ENCODE results near the gene LRRC14B. TPM values are rescaled to one million over a fixed set of nuclear protein-coding genes. Genes with fewer than 3 reads are reported as not detected.
"Not testable (repeated sequence)": the region's sequence is repeated elsewhere in the genome, so short reads cannot be mapped to it uniquely, and the experiment has no call there.

The LRRC14B gene
- total RNA-seq, 1 donor from 2014 or later: 0.22 TPM

GRCh38 chr5:228886-229285, 37.6 kb downstream of the LRRC14B start:
- peaks cover 49% of the 10 kb centered on the region for H3K36me3 Mint-ChIP-seq
- H3K27me3 Mint-ChIP-seq (ENCODE audit: low read depth): no peaks in the 10 kb centered on the region
- no peaks in the 10 kb centered on the region for H3K4me1 Mint-ChIP-seq
- no peak overlapping the region for H3K27ac Mint-ChIP-seq
- no peak for TF ChIP-seq CTCF (IDR thresholded peaks at IDR 0.05; ENCODE audit: unreplicated experiment)
- DNase-seq (ENCODE audit: low spot score in 2 of 2, unreplicated experiment in 2 of 2): no peak
- H3K4me3 Mint-ChIP-seq: no peak overlapping the region
- H3K9me3 Mint-ChIP-seq: no peaks in the 10 kb centered on the region

- DNase-seq (ENCODE audit: low spot score in 2 of 2, unreplicated experiment in 2 of 2): no peak
- H3K9me3 Mint-ChIP-seq: no peaks in the 10 kb centered on the region
- no peak overlapping the region for H3K4me3 Mint-ChIP-seq
- H3K27me3 Mint-ChIP-seq (ENCODE audit: low read depth): no peaks in the 10 kb centered on the region
- no peak for TF ChIP-seq CTCF (IDR thresholded peaks at IDR 0.05; ENCODE audit: unreplicated experiment)
- no peak overlapping the region for H3K27ac Mint-ChIP-seq
- peaks cover 50% of the 10 kb centered on the region for H3K36me3 Mint-ChIP-seq
- no peaks in the 10 kb centered on the region for H3K4me1 Mint-ChIP-seq
These were observed 39.4 kb downstream of the LRRC14B start for GRCh38 chr5:230711-231110.

- peaks cover 51% of the 10 kb centered on the region for H3K36me3 Mint-ChIP-seq
- H3K4me3 Mint-ChIP-seq: no peak overlapping the region
- no peaks in the 10 kb centered on the region for H3K9me3 Mint-ChIP-seq
- H3K4me1 Mint-ChIP-seq: no peaks in the 10 kb centered on the region
- no peak overlapping the region for H3K27ac Mint-ChIP-seq
- no peak for DNase-seq (ENCODE audit: low spot score in 2 of 2, unreplicated experiment in 2 of 2)
- no peaks in the 10 kb centered on the region for H3K27me3 Mint-ChIP-seq (ENCODE audit: low read depth)
- no peak for TF ChIP-seq CTCF (IDR thresholded peaks at IDR 0.05; ENCODE audit: unreplicated experiment)
These were observed 40.4 kb downstream of the LRRC14B start for GRCh38 chr5:231661-232060.

- not testable (repeated sequence) for DNase-seq (ENCODE audit: low spot score in 2 of 2, unreplicated experiment in 2 of 2); H3K4me3 Mint-ChIP-seq; H3K4me1 Mint-ChIP-seq; H3K27ac Mint-ChIP-seq; H3K27me3 Mint-ChIP-seq (ENCODE audit: low read depth); H3K9me3 Mint-ChIP-seq
- peaks cover 48% of the 10 kb centered on the region for H3K36me3 Mint-ChIP-seq
These were observed 42.1 kb downstream of the LRRC14B start for GRCh38 chr5:233426-233825.

GRCh38 chr5:234450-234849, 43.2 kb downstream of the LRRC14B start:
- peaks cover 38% of the 10 kb centered on the region for H3K36me3 Mint-ChIP-seq
- no peak overlapping the region for H3K4me3 Mint-ChIP-seq
- no peak overlapping the region for H3K27ac Mint-ChIP-seq
- no peak for TF ChIP-seq CTCF (IDR thresholded peaks at IDR 0.05; ENCODE audit: unreplicated experiment)
- no peak for DNase-seq (ENCODE audit: low spot score in 2 of 2, unreplicated experiment in 2 of 2)
- no peaks in the 10 kb centered on the region for H3K4me1 Mint-ChIP-seq
- H3K27me3 Mint-ChIP-seq (ENCODE audit: low read depth): no peaks in the 10 kb centered on the region
- H3K9me3 Mint-ChIP-seq: no peaks in the 10 kb centered on the region

- not testable (repeated sequence) for H3K9me3 Mint-ChIP-seq; H3K4me1 Mint-ChIP-seq; H3K27ac Mint-ChIP-seq; H3K4me3 Mint-ChIP-seq; H3K27me3 Mint-ChIP-seq (ENCODE audit: low read depth); DNase-seq (ENCODE audit: low spot score in 2 of 2, unreplicated experiment in 2 of 2)
- H3K36me3 Mint-ChIP-seq: peaks cover 44% of the 10 kb centered on the region
These were observed 44.2 kb downstream of the LRRC14B start for GRCh38 chr5:235527-235926.

GRCh38 chr5:237931-238330, 46.6 kb downstream of the LRRC14B start:
- not testable (repeated sequence) for H3K4me3 Mint-ChIP-seq; DNase-seq (ENCODE audit: low spot score in 2 of 2, unreplicated experiment in 2 of 2); H3K27me3 Mint-ChIP-seq (ENCODE audit: low read depth); H3K4me1 Mint-ChIP-seq; H3K27ac Mint-ChIP-seq
- Mint-ChIP-seq H3K9me3 (peaks cover 18% of the 10 kb centered on the region), H3K36me3 (peaks cover 56% of the 10 kb centered on the region)

- peaks cover 57% of the 10 kb centered on the region for H3K36me3 Mint-ChIP-seq
These were observed 49.3 kb downstream of the LRRC14B start for GRCh38 chr5:240550-240949.

GRCh38 chr5:241045-241669, 49.9 kb downstream of the LRRC14B start:
- DNase-seq (ENCODE audit: low spot score in 2 of 2, unreplicated experiment in 2 of 2); H3K27me3 Mint-ChIP-seq (ENCODE audit: low read depth); H3K4me3 Mint-ChIP-seq; H3K27ac Mint-ChIP-seq; H3K4me1 Mint-ChIP-seq: not testable (repeated sequence)
- Mint-ChIP-seq H3K9me3 (peaks cover 18% of the 10 kb centered on the region), H3K36me3 (peaks cover 59% of the 10 kb centered on the region)

More at GRCh38 chr5:240550-240949, 49.3 kb downstream of the LRRC14B start:
- not testable (repeated sequence) for H3K4me3 Mint-ChIP-seq; H3K4me1 Mint-ChIP-seq; H3K27me3 Mint-ChIP-seq (ENCODE audit: low read depth); H3K27ac Mint-ChIP-seq; DNase-seq (ENCODE audit: low spot score in 2 of 2, unreplicated experiment in 2 of 2)
- H3K9me3 Mint-ChIP-seq: peaks cover 18% of the 10 kb centered on the region

- Mint-ChIP-seq H3K9me3 (peaks cover 35% of the 10 kb centered on the region), H3K36me3 (peaks cover 79% of the 10 kb centered on the region)
- not testable (repeated sequence) for H3K27me3 Mint-ChIP-seq (ENCODE audit: low read depth); DNase-seq (ENCODE audit: low spot score in 2 of 2, unreplicated experiment in 2 of 2); H3K4me3 Mint-ChIP-seq; H3K4me1 Mint-ChIP-seq; H3K27ac Mint-ChIP-seq
These were observed 52.5 kb downstream of the LRRC14B start for GRCh38 chr5:243683-244367.

All from mesothelial cell of epicardium (in vitro differentiated cells).